Mesothelial cell of epicardium (in vitro differentiated cells): ENCODE measurements around the gene DLEC1. TPM values are rescaled to one million over a fixed set of nuclear protein-coding genes. Genes with fewer than 3 reads are reported as not detected.
"Not testable (repeated sequence)": the region's sequence is repeated elsewhere in the genome, so short reads cannot be mapped to it uniquely, and the experiment has no call there.

ENCODE experiments used
- DNase-seq, 2 experiments: peaks; one replicate each; pipeline ENCODE4 v3.0.0; 2021; ENCODE audit warnings: low spot score in 2 of 2; ENCODE audit not compliant: unreplicated experiment in 2 of 2
- H3K27ac Mint-ChIP-seq: 2 replicates; pipeline ENCODE4 v1.8.0; 2021; ENCODE audit warnings: mixed read lengths
- H3K27me3 Mint-ChIP-seq: 2 replicates; pipeline ENCODE4 v1.8.0; 2021; ENCODE audit warnings: low read depth, mixed read lengths
- H3K36me3 Mint-ChIP-seq: 2 replicates; pipeline ENCODE4 v1.8.0; 2021; ENCODE audit warnings: mixed read lengths
- H3K4me1 Mint-ChIP-seq: 2 replicates; pipeline ENCODE4 v1.8.0; 2021; ENCODE audit warnings: mixed read lengths
- H3K4me3 Mint-ChIP-seq: 2 replicates; pipeline ENCODE4 v1.8.0; 2021; ENCODE audit warnings: mild to moderate bottlenecking, moderate library complexity, mixed read lengths
- H3K9me3 Mint-ChIP-seq: 2 replicates; pipeline ENCODE4 v1.8.0; 2021; ENCODE audit warnings: mixed read lengths
- total RNA-seq: library from RNA; stranded (reverse); gene quantifications from 3 replicates; pipeline ENCODE4 v1.2.1, GENCODE V29; 2021
- TF ChIP-seq, protein P1 (sequence below): fragments of 200-600 bp; sonication (generic); IDR thresholded peaks from one replicate; pipeline ENCODE4 v1.5.0; 2021; ENCODE audit warnings: antibody characterized with exemption; ENCODE audit not compliant: unreplicated experiment

The DLEC1 gene
- total RNA-seq, 1 donor from 2014 or later, result 1.4 TPM

DNA sequence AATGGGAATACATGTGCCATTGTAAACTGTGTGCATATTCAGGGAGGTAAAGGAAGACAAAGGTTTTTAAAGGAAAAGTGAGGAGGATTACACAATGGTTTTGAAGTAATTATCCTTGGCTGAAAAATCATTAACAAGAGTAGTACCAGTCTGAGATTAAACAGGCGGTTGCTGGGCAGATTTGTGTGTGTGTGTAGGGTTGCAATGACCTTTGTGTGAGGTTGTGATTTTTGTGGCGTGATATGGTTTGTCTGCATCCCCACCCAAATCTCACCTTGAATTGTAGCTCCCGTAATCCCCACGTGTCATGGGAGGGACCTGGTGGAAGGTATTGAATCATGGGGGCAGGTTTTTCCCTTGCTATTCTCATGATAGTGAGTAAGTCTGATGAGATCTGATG lies 7.0 kb downstream of the DLEC1 start:
- Mint-ChIP-seq H3K27me3 (peaks cover 42% of the 10 kb centered on the region), H3K9me3 (no peaks in the 10 kb centered on the region)
- TF ChIP-seq, protein P1, sequence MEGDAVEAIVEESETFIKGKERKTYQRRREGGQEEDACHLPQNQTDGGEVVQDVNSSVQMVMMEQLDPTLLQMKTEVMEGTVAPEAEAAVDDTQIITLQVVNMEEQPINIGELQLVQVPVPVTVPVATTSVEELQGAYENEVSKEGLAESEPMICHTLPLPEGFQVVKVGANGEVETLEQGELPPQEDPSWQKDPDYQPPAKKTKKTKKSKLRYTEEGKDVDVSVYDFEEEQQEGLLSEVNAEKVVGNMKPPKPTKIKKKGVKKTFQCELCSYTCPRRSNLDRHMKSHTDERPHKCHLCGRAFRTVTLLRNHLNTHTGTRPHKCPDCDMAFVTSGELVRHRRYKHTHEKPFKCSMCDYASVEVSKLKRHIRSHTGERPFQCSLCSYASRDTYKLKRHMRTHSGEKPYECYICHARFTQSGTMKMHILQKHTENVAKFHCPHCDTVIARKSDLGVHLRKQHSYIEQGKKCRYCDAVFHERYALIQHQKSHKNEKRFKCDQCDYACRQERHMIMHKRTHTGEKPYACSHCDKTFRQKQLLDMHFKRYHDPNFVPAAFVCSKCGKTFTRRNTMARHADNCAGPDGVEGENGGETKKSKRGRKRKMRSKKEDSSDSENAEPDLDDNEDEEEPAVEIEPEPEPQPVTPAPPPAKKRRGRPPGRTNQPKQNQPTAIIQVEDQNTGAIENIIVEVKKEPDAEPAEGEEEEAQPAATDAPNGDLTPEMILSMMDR, result no peak

GRCh38 chr3:38046821-38047220 lies 7.8 kb downstream of the DLEC1 start:
- no peak for DNase-seq
- no peak overlapping the region for H3K27ac Mint-ChIP-seq
- H3K36me3 Mint-ChIP-seq, result no peaks in the 10 kb centered on the region
- TF ChIP-seq, protein P1, result no peak
- peaks cover 5% of the 10 kb centered on the region for H3K9me3 Mint-ChIP-seq
- no peak overlapping the region for H3K4me3 Mint-ChIP-seq
- H3K27me3 Mint-ChIP-seq, result peaks cover 42% of the 10 kb centered on the region
- no peaks in the 10 kb centered on the region for H3K4me1 Mint-ChIP-seq

More for the DNA sequence above, 7.0 kb downstream of the DLEC1 start:
- Mint-ChIP-seq H3K4me3 (no peak overlapping the region), H3K36me3 (no peaks in the 10 kb centered on the region), H3K4me1 (no peaks in the 10 kb centered on the region), H3K27ac (no peak overlapping the region)
- no peak for DNase-seq

DNA sequence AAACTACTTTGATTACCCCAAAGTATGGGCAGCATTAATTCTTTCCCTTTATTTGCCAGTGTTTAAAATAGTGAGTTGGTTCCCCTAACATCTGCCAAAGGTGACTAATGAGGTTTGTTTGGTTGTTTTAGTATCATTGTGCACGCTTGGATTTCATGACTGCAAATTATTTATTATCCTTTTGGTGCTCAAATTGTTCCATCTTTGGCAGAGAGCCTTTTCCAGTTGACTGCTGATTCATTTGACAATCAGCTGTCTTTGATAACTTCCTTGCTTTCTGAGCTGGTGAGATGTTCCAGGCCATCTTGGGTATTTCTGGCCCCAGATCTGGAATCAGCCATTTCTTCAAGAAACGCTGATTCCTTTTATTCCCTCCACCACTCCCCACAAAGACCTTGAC lies 8.9 kb downstream of the DLEC1 start:
- H3K27ac Mint-ChIP-seq, result no peak overlapping the region
- no peak for DNase-seq
- H3K4me3 Mint-ChIP-seq, result no peak overlapping the region
- H3K27me3 Mint-ChIP-seq, result peaks cover 39% of the 10 kb centered on the region
- TF ChIP-seq, protein P1, result no peak
- H3K9me3 Mint-ChIP-seq, result peaks cover 9% of the 10 kb centered on the region
- H3K4me1 Mint-ChIP-seq, result no peaks in the 10 kb centered on the region
- H3K36me3 Mint-ChIP-seq, result no peaks in the 10 kb centered on the region

- Mint-ChIP-seq H3K27ac (no peak overlapping the region), H3K4me3 (no peak overlapping the region), H3K27me3 (peaks cover 35% of the 10 kb centered on the region), H3K4me1 (no peaks in the 10 kb centered on the region), H3K9me3 (peaks cover 9% of the 10 kb centered on the region), H3K36me3 (no peaks in the 10 kb centered on the region)
- TF ChIP-seq, protein P1, result no peak
- no peak for DNase-seq
These were observed 10.5 kb downstream of the DLEC1 start for GRCh38 chr3:38049358-38050126.

- Mint-ChIP-seq H3K4me1 (no peaks in the 10 kb centered on the region), H3K36me3 (no peaks in the 10 kb centered on the region), H3K4me3 (no peak overlapping the region), H3K27me3 (peaks cover 21% of the 10 kb centered on the region), H3K27ac (no peak overlapping the region), H3K9me3 (peaks cover 9% of the 10 kb centered on the region)
- TF ChIP-seq, protein P1, result no peak
- DNase-seq, result no peak
These were observed 12.1 kb downstream of the DLEC1 start for GRCh38 chr3:38051131-38051530.

- not testable (repeated sequence) for H3K27me3 Mint-ChIP-seq, DNase-seq, H3K36me3 Mint-ChIP-seq, H3K4me3 Mint-ChIP-seq, H3K4me1 Mint-ChIP-seq, H3K27ac Mint-ChIP-seq, H3K9me3 Mint-ChIP-seq
These were observed 14.3 kb downstream of the DLEC1 start for GRCh38 chr3:38053286-38053685.

- not testable (repeated sequence) for H3K4me3 Mint-ChIP-seq, H3K4me1 Mint-ChIP-seq
These were observed 14.9 kb downstream of the DLEC1 start for GRCh38 chr3:38053813-38054498.

More at GRCh38 chr3:38053813-38054498, 14.9 kb downstream of the DLEC1 start:
- H3K27ac Mint-ChIP-seq, H3K27me3 Mint-ChIP-seq, DNase-seq, H3K9me3 Mint-ChIP-seq, H3K36me3 Mint-ChIP-seq: not testable (repeated sequence)
